NCI-H2227 treated with DMSO at 0.1 percent for 48 hours (cell line): ENCODE results near the gene BRMS1.

Experiments
- DNase-seq: peaks from one replicate; lab custom pipeline; 2025; lab: John Stamatoyannopoulos, UW

The BRMS1 gene

DNA sequence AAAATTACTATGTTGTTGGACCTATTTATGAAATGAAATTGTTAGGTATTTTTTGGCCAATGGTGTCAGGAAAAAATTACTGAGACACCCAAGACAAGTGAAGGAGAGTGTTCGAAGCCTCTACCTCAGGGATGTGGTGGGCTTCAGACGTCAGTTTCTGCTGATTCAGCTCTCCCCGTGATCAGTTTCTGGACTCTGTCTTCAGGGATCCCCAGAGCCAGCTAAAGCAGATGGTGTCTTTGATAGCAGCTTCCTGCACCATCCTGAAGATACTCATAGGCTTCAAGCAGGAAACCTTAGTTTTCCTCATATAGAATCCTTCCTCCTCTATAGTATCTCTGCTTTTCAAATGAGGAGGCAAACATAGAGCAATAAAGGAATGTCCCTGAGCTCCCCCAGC lies 35.4 kb downstream of the BRMS1 start:
- no peak for DNase-seq

GRCh38 chr11:66302656-66303055 lies 42.2 kb downstream of the BRMS1 start:
- DNase-seq = no peak

DNA sequence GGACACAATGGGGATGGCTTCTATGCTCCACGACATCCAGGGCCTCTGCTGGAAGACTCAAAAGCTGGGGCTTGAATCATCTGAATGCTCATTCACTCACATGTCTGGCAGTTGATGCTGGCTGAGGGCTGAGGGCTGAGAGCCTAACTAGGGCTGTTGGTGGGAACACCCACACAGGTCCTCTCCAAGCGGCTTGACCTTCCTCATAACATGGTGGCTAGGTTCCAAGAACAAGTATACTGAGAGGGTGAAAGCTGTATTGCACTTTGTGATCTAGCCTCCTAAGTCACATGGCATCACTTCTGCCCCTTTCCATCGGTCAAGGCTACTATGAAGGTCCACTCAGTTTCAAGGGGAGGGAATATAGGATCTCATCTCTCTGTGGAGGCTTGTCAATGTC lies 45.7 kb downstream of the BRMS1 start:
- DNase-seq = no peak

DNA sequence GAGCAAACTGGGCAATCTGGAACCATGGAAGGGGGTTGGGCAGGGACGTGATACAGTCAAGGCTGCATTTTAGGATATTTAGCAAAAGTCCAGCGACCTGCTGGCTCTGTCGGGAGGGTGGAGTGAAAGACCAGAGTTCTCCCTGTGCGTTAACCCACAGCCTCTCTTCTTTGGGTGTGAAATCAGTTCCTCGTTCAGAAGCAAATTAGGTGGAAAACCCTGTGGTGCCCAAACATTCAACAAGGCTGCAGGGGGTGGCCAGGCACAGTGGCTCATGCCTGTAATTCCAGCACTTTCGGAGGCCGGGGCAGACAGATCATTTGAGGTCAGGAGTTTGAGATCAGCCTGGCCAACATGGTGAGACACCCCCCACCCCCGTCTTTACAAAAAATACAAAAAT lies 47.3 kb downstream of the BRMS1 start:
- DNase-seq = no peak

- DNase-seq = no peak
Observed at GRCh38 chr11:66294626-66295620, 50.0 kb downstream of the BRMS1 start.

DNA sequence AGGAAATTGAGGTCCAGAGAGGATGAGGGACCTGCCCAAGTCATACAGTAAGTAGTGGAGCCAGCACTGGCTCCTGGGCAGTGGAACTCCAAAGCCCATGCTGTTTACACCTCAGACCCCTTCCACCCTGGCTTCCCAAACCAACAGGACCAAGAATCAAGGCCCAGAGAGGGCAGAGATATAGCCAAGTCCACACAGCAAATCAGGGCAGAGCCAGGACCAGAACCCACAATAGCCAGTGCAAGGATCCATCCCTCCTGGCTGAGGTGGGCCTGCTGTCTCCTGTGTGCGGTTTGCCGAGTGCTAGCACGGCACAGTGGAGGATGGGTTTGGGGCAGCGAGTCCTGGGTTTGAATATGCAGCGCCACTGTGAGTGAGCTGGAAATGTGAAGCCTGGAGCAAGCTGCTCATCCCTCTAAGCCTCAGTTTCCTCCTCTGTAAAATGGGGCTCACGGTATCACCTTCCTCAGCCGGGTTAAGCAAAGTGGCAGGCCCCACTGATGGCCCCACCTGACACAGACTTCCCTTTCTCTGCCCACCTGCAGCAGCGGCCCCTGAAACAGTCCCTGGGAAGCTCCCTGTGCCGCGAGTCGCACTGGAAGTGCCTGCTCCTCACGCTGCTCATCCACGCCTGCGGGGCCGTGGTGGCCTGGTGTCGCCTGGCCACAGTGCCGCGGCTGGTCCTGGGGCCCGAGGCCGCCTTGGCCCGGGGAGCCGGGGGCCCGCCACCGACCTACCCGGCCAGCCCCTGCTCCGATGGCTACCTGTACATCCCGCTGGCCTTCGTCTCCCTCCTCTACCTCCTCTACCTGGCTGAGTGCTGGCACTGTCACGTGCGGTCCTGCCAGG lies 50.9 kb downstream of the BRMS1 start:
- DNase-seq = no peak

DNA sequence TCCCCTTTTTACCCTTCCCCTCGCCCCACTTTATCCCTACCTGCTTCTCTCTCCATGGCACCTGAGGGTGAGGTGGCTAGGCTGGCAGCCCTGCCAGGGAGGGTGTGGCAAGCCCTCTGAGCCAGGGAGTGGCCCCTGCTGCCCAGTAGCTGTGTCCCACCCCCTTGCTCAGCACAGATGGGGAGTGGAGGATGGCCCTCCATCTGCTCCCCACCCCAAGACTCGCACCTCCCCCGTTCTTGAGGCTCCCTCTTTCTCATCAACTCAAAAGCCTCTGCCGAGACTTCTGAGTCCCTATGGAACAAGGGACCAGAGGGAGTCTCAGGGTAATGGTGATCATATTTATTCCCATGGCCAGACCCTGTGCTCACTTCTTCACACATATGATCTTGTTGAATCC lies 51.6 kb downstream of the BRMS1 start:
- DNase-seq = no peak

DNA sequence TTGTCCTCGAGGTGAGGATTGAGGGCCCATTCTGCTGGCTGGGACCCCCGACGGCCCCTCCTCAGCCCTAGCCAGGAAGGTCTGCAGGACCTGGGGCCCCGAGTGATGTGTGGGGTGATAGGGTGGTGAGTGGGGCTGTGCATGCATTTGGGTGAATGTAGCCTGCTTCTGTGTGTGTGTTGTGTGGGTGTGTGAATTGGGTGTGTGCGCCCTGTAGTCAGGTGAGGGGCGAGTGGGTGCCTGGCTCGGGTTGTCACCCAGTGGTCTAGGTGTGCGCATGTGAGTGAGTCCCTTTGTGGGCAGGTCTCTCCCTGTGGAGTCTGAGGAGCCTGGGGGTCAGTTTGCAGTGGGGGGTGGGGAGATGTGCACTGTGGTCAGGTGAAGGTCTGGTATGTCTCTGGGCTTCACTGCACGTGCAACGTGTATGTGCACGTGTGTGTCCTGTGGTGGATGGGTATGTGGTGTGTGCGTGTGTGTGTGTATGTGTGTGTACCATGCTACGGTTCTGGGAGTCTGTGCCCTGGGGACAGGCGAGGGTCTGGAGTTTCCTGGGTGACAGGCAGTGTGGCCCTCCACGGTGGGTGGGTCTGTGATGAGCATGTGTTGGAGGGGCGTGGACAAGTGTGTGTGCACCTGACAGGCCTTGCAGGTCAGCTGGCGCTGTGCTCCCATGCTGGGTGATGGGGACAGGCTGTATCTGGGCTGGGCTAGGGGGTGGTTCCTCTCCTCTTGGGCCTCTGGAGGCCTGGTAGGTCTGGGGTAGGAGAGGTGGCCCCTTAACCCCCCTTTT lies 52.2 kb downstream of the BRMS1 start:
- DNase-seq = no peak

DNA sequence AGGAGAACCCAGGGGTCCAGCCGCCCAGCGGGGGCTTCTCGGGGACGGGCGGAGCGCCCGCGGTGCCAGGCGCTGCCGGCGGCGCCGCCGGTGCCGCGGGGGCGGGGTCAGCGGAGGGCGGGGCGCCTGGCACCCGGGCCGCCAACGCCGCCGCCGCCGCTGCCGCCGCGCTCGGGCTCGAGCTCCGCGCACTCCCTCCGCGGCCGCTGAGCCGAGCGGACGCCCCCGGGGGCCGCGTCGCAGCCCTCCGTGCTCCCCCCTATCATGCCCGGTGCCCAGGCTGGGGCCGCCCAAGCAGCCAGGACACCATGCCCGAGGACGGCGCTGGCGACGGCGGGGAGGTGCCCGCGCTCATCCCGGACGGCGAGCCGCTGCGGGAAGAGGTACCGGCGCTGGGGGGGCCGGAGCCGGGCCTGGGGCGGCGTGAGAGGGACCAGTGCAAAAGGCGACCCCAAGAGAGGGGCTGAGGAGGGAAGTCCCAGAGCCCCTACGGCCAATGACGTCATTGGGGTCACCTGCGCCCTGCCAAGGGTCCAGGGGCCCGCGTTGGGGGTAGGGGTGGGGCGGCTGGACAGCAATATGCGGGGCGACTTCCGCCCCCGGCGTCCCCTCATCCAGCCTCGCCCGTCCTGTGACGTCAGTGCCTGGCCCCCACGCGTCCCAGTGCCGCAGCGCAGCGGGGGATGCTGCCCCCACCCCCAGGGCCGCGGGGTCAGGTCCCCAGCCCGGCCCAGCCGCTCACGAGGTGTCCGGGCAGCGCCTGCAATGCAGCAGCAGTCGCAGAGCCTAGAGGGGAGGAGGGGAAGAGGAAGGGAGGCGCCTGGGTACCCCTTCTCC lies 53.0 kb downstream of the BRMS1 start, which contains the start of gene TMEM151A:
Gene TMEM151A (plus strand): TSS at position 189 of the 837 bp plus-strand sequence. CDS start 120 bp downstream, at position 309.
- DNase-seq = peak; percentile 22

DNA sequence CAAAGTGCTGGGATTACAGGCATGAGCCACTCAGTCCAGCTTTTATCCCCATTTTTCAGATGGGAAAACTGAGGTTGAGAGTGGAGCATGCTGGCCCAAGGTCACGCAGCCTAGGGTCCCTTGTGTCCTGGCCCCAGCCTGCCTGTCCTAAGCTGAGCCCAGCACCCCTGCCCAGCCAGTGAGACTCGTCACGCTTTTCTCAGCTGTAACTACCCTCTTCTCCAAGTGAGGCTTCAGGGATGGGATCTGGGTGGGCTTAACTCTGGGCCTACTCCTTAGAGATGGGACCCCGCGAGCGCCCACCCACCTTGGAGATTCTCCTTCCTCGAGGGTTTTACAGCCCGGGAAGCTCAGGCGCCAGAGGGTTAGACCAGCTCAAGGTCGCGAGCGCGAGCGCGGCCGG lies 53.6 kb downstream of the BRMS1 start:
- DNase-seq = no peak

DNA sequence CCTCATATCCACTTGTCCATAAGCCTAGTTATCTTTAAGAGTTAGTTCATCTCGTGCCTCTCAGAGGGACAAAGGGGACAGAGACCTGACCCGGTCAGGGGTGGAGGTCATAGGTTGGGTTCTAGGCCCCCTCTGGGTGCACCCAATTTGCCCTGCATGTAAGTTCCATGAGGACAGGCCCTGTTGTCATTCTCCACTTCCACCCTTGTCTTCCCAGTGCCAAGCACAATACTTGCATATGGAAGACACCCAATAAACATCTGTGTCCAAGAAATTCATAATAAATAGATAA lies 54.6 kb downstream of the BRMS1 start:
- DNase-seq = no peak

DNA sequence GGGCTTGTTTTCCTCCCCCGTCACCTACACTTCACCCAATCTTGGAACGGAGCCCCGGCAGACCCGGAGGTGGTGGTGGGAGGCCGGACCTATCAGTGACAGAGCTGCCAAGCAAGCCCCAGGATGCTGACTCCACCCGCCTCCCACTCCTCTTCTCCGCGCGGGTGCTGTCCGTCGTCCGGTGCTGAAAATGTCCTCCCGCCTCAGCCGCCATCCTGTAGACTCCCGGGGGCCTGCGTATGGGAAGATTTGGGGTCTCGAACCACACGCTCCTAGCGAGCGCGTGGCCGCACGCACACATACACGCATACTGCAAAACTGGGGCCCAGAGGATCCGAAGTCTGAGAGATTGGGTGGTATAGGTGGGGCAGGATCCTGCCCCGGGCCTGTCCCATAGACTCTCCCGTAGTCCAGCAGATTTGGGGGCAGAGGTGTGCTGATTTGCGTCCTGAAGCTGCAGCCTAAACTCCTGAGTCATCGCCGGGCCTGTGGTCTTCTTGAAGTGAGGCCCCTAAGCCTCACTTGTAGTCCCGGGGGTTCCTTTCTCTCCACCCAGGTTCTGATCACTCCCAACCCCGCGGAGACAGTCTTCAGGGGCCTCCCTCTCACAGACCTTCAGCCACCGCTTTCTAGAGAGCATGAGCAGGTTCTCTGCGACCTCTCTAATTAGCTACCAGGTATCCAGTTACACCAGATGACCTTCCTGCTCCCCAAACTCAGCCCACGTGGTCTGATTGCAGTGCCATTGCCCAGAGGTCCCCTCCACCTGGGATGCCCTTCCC lies 55.2 kb downstream of the BRMS1 start:
- DNase-seq = peak; percentile 83

DNA sequence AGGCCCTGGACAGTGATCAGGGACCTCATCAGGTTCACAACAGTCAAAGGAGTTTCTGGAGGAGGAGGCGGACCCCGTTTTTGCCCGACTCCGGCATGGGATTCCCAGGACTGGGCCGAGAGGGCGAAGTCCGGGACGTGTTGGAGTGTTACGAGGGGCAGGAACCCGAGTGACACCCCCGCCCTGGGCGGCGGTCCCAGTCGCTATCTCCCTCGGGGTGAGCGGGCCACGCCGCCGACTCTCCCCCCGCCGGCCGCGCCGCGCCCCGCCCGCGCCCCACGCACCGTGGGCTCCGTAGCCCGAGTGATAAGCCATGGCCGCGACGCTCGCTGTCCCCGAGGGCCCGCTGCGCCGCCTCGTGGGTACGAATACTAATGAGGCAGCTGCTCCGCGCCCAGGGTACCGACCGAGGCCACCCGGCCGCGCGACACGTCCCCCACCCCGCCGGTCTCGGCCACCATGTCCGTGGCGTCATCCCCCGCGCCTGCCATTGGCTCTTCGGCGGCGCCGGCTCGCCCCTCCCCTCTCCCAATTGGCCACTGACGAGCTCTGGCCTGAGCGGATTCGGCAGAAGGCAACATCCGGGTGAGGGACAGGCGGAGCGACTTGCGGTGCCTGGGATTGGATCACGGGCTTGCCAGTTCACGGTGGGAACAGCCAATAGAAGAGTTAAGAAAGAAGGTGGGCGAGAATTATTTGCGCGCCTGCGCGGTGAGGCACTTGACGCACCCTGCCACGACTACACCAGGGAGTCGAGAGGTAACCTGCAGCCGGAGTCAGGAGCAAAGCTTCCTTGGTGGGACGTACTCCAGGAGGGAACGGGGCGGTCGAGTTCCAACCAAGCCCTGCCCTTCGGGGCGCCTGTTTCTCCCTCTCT lies 56.0 kb downstream of the BRMS1 start, which contains the start of gene YIF1A:
Gene YIF1A (minus strand): TSS at position 473 of the 877 bp plus-strand sequence. CDS start 158 bp downstream, at position 315.
- peak; percentile 99 for DNase-seq

GRCh38 chr11:66287889-66288670 lies 56.8 kb downstream of the BRMS1 start:
- DNase-seq = no peak
